Loucy (cell line): Measurements from ENCODE around the gene PAQR8.

Experiments
- H2AFZ ChIP-seq: fragments of 200-600 bp; sonication (generic); 2 replicates; pipeline ENCODE4 v1.6.0; 2016; ENCODE audit warnings: antibody characterized with exemption, mild to moderate bottlenecking, low read length, moderate library complexity
- H3F3A ChIP-seq: fragments of 200-600 bp; 2 replicates; pipeline ENCODE4 v1.6.0; 2016; ENCODE audit warnings: antibody characterized with exemption, low read depth, mild to moderate bottlenecking
- H3K27me3 ChIP-seq: fragments of 200-600 bp; sonication (generic); 2 replicates; pipeline ENCODE4 v1.6.1; 2014; ENCODE audit warnings: low read length, mild to moderate bottlenecking; ENCODE audit not compliant: insufficient read depth, poor library complexity, severe bottlenecking
- H3K36me3 ChIP-seq: fragments of 200-600 bp; sonication (generic); 2 replicates; pipeline ENCODE4 v1.6.1; 2016; ENCODE audit warnings: low read length; ENCODE audit not compliant: insufficient read depth
- H3K4me1 ChIP-seq: fragments of 200-600 bp; sonication (generic); 2 replicates; pipeline ENCODE4 v1.5.1; 2014; ENCODE audit warnings: low read length, mild to moderate bottlenecking; ENCODE audit not compliant: insufficient read depth, poor library complexity, severe bottlenecking
- H3K4me2 ChIP-seq: fragments of 200-600 bp; sonication (generic); 2 replicates; pipeline ENCODE4 v1.6.0; 2014; ENCODE audit warnings: antibody characterized with exemption, low read length, low read depth, mild to moderate bottlenecking; ENCODE audit not compliant: poor library complexity, severe bottlenecking
- H3K4me3 ChIP-seq: fragments of 200-600 bp; sonication (generic); 2 replicates; pipeline ENCODE4 v1.5.1; 2014; ENCODE audit warnings: low read length, mild to moderate bottlenecking, mixed read lengths; ENCODE audit not compliant: poor library complexity, severe bottlenecking
- H3K79me2 ChIP-seq: fragments of 200-600 bp; sonication (generic); 2 replicates; pipeline ENCODE4 v1.6.1; 2014; ENCODE audit warnings: low read length; ENCODE audit not compliant: insufficient read depth
- H3K9ac ChIP-seq: fragments of 200-600 bp; sonication (generic); 2 replicates; pipeline ENCODE4 v1.6.0; 2014; ENCODE audit warnings: mild to moderate bottlenecking, low read depth, low read length, moderate library complexity; ENCODE audit not compliant: poor library complexity, severe bottlenecking
- H3K9me2 ChIP-seq: fragments of 200-600 bp; sonication (generic); replicated peaks from 2 replicates; pipeline ENCODE4 v1.6.1; 2016; ENCODE audit warnings: low read depth, low read length, mixed read lengths
- H3K9me3 ChIP-seq: fragments of 200-600 bp; sonication (generic); 2 replicates; pipeline ENCODE4 v1.6.1; 2014; ENCODE audit warnings: mild to moderate bottlenecking, antibody characterized with exemption, low read length, low read depth; ENCODE audit not compliant: insufficient read depth
- H4K20me1 ChIP-seq: fragments of 200-600 bp; sonication (generic); 2 replicates; pipeline ENCODE4 v1.6.0; 2014; ENCODE audit warnings: antibody characterized with exemption, low read length, mild to moderate bottlenecking; ENCODE audit not compliant: insufficient read depth, poor library complexity, severe bottlenecking
- EZH2phosphoT487 ChIP-seq: fragments of 200-600 bp; IDR thresholded peaks from 2 replicates; pipeline ENCODE4 v1.6.1; 2018; ENCODE audit warnings: antibody characterized with exemption, mild to moderate bottlenecking, moderate library complexity, borderline replicate concordance
- TF ChIP-seq, protein P1 (sequence below): fragments of 200-600 bp; sonication (generic); conservative IDR thresholded peaks from 2 replicates; pipeline ENCODE4 v1.5.1; 2014; ENCODE audit warnings: mild to moderate bottlenecking, antibody characterized with exemption, low read length

The PAQR8 gene

DNA sequence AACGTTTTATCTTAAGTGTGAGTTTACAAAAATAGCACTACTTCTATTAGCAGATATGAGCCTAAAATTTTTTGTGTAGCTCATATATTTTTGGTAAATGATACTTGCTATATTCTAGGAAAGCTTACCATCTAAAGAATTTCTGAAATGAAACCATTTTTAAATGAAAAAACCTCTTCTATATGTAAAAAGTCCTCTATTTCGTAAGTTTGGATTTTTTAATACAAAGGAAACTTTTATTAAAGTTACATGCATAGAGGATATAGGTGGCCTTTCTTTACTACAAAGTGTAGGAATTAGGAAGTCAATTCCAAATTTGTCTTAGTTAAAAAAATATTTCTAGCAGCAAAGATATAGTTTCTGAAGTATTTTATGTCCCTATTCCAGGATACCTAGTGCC lies 77.0 kb downstream of the PAQR8 start:
- H2AFZ ChIP-seq = no peak overlapping the region
- no peak overlapping the region for H3K9ac ChIP-seq
- TF ChIP-seq, protein P1, sequence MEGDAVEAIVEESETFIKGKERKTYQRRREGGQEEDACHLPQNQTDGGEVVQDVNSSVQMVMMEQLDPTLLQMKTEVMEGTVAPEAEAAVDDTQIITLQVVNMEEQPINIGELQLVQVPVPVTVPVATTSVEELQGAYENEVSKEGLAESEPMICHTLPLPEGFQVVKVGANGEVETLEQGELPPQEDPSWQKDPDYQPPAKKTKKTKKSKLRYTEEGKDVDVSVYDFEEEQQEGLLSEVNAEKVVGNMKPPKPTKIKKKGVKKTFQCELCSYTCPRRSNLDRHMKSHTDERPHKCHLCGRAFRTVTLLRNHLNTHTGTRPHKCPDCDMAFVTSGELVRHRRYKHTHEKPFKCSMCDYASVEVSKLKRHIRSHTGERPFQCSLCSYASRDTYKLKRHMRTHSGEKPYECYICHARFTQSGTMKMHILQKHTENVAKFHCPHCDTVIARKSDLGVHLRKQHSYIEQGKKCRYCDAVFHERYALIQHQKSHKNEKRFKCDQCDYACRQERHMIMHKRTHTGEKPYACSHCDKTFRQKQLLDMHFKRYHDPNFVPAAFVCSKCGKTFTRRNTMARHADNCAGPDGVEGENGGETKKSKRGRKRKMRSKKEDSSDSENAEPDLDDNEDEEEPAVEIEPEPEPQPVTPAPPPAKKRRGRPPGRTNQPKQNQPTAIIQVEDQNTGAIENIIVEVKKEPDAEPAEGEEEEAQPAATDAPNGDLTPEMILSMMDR = no peak
- no peak for TF ChIP-seq EZH2phosphoT487
- no peaks in the 10 kb centered on the region for H3F3A ChIP-seq
- H3K9me3 ChIP-seq = no peaks in the 10 kb centered on the region
- no peaks in the 10 kb centered on the region for H3K27me3 ChIP-seq
- H3K9me2 ChIP-seq = no peaks in the 10 kb centered on the region
- peaks cover 5% of the 10 kb centered on the region for H3K4me1 ChIP-seq
- no peaks in the 10 kb centered on the region for H3K79me2 ChIP-seq
- H4K20me1 ChIP-seq = no peaks in the 10 kb centered on the region
- no peak overlapping the region for H3K4me3 ChIP-seq
- H3K36me3 ChIP-seq = no peaks in the 10 kb centered on the region
- no peak overlapping the region for H3K4me2 ChIP-seq

DNA sequence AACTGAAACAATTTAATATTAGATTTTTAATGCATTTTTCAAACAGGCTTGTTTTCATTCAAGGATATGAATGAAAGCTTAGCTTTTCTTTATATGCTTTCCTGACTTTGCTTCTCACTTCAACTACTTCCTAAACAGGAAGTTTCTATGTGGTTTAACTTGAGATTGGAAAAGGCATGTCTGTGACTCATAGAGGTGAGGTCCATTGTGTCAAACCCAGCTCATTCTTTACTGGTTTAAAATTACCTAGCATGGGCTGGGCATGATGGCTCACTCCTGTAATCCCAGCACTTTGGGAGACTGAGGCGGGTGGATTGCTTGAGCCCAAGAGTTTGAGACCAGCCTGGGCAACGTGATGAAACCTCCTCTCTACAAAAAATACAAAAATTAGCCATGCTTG lies 92.6 kb downstream of the PAQR8 start:
- H3K9me2 ChIP-seq = no peaks in the 10 kb centered on the region
- no peak overlapping the region for H3K4me3 ChIP-seq
- no peak for TF ChIP-seq EZH2phosphoT487
- TF ChIP-seq, protein P1 = no peak
- no peak overlapping the region for H3K4me2 ChIP-seq
- no peaks in the 10 kb centered on the region for H4K20me1 ChIP-seq
- 0 out of 2 replicates have a peak, but pooled peaks cover 9% of the 10 kb centered on the region for H3K9me3 ChIP-seq
- H3K36me3 ChIP-seq = no peaks in the 10 kb centered on the region; the same call in 1 of the 2 replicates
- H3K9ac ChIP-seq = no peak overlapping the region
- H3K4me1 ChIP-seq = peaks cover 6% of the 10 kb centered on the region
- H3K27me3 ChIP-seq = no peaks in the 10 kb centered on the region
- no peaks in the 10 kb centered on the region for H3K79me2 ChIP-seq
- H2AFZ ChIP-seq = no peak overlapping the region
- no peaks in the 10 kb centered on the region for H3F3A ChIP-seq

DNA sequence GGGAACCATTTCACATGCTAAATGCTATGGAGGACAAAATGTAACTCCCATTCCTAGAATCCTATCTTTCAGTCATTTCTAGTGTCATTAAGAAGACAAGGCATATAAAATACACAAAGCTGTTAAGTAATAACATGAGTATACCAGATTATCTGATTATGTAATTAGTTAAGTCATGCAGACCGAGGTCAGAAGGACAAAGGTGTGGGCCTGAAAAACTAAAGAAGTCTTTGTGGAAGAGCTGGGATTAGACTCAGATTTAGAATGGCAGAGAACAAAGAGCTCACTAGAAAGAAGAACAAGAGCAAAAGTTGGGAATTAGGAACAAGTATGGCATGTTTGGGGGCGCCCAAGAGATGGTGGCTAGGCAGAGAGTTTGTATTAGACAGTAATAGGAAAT lies 95.1 kb downstream of the PAQR8 start:
- no peaks in the 10 kb centered on the region for H3K27me3 ChIP-seq
- no peak overlapping the region for H3K4me3 ChIP-seq
- H3K36me3 ChIP-seq = no peaks in the 10 kb centered on the region
- H3K9me2 ChIP-seq = no peaks in the 10 kb centered on the region
- no peak overlapping the region for H2AFZ ChIP-seq
- no peak overlapping the region for H3K9ac ChIP-seq
- H3K79me2 ChIP-seq = no peaks in the 10 kb centered on the region
- no peaks in the 10 kb centered on the region for H4K20me1 ChIP-seq
- no peak overlapping the region for H3K4me2 ChIP-seq
- H3F3A ChIP-seq = no peaks in the 10 kb centered on the region
- H3K4me1 ChIP-seq = peaks cover 6% of the 10 kb centered on the region
- TF ChIP-seq, protein P1 = no peak
- TF ChIP-seq EZH2phosphoT487 = no peak
- H3K9me3 ChIP-seq = no peaks in the 10 kb centered on the region
